ENCODE results near the gene WDCP.

Gene WDCP

DNA sequence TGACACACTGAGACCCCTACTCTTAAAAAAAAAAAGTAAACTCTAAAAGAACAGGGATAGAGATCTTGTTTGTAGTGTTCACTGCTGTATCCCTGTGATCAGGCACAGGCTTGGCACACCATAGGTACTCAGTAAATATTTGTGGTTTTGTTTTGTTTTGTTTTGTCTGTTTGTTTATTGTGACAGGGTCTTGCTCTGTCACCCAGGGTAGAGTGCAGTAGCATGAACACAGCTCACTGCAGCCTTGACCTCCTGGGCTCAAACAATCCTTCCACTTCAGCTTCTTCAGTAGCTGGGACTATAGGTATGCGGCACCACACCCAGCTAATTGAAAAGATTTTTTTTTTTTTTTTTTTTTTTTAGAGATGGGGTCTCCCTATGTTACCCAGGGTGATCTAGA, 5.8 kb upstream of the WDCP start:
- TF ChIP-seq ZNF8 (CRISPR knock-in tag; IDR thresholded peaks at IDR 0.05) (no peak), TCF4 (CRISPR knock-in tag; IDR thresholded peaks at IDR 0.05; ENCODE audit: borderline replicate concordance) (no peak), ESRRG (CRISPR knock-in tag; IDR thresholded peaks at IDR 0.05) (no peak), PPARA (CRISPR knock-in tag; IDR thresholded peaks at IDR 0.05; ENCODE audit: borderline replicate concordance) (no peak), ARNTL (CRISPR knock-in tag; IDR thresholded peaks at IDR 0.05; ENCODE audit: borderline replicate concordance, low read depth) (no peak), OSR1 (CRISPR knock-in tag; IDR thresholded peaks at IDR 0.05) (no peak), ISL1 (CRISPR knock-in tag; IDR thresholded peaks at IDR 0.05) (no peak), ZNF70 (CRISPR knock-in tag; IDR thresholded peaks at IDR 0.05) (no peak), CSDC2 (CRISPR knock-in tag; IDR thresholded peaks at IDR 0.05) (no peak), BACH2 (CRISPR knock-in tag; IDR thresholded peaks at IDR 0.05; ENCODE audit: borderline replicate concordance) (no peak), GLIS3 (CRISPR knock-in tag; IDR thresholded peaks at IDR 0.05) (no peak), TOX (CRISPR knock-in tag; IDR thresholded peaks at IDR 0.05; ENCODE audit: borderline replicate concordance) (no peak), ZFP3 (CRISPR knock-in tag; IDR thresholded peaks at IDR 0.05) (no peak), ZC3H10 (CRISPR knock-in tag; IDR thresholded peaks at IDR 0.05) (no peak), ZNF565 (CRISPR knock-in tag; conservative IDR thresholded peaks at IDR 0.05; ENCODE audit: low read depth) (no peak), ZFP30 (CRISPR knock-in tag; IDR thresholded peaks at IDR 0.05) (no peak), SNAI2 (CRISPR knock-in tag; IDR thresholded peaks at IDR 0.05) (no peak), RARB (CRISPR knock-in tag; IDR thresholded peaks at IDR 0.05) (no peak)
- TF ChIP-seq, protein P1, sequence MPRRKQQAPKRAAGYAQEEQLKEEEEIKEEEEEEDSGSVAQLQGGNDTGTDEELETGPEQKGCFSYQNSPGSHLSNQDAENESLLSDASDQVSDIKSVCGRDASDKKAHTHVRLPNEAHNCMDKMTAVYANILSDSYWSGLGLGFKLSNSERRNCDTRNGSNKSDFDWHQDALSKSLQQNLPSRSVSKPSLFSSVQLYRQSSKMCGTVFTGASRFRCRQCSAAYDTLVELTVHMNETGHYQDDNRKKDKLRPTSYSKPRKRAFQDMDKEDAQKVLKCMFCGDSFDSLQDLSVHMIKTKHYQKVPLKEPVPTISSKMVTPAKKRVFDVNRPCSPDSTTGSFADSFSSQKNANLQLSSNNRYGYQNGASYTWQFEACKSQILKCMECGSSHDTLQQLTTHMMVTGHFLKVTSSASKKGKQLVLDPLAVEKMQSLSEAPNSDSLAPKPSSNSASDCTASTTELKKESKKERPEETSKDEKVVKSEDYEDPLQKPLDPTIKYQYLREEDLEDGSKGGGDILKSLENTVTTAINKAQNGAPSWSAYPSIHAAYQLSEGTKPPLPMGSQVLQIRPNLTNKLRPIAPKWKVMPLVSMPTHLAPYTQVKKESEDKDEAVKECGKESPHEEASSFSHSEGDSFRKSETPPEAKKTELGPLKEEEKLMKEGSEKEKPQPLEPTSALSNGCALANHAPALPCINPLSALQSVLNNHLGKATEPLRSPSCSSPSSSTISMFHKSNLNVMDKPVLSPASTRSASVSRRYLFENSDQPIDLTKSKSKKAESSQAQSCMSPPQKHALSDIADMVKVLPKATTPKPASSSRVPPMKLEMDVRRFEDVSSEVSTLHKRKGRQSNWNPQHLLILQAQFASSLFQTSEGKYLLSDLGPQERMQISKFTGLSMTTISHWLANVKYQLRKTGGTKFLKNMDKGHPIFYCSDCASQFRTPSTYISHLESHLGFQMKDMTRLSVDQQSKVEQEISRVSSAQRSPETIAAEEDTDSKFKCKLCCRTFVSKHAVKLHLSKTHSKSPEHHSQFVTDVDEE (CRISPR knock-in tag; IDR thresholded peaks at IDR 0.05) = no peak
- TF ChIP-seq, protein P2, sequence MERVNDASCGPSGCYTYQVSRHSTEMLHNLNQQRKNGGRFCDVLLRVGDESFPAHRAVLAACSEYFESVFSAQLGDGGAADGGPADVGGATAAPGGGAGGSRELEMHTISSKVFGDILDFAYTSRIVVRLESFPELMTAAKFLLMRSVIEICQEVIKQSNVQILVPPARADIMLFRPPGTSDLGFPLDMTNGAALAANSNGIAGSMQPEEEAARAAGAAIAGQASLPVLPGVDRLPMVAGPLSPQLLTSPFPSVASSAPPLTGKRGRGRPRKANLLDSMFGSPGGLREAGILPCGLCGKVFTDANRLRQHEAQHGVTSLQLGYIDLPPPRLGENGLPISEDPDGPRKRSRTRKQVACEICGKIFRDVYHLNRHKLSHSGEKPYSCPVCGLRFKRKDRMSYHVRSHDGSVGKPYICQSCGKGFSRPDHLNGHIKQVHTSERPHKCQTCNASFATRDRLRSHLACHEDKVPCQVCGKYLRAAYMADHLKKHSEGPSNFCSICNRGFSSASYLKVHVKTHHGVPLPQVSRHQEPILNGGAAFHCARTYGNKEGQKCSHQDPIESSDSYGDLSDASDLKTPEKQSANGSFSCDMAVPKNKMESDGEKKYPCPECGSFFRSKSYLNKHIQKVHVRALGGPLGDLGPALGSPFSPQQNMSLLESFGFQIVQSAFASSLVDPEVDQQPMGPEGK (CRISPR knock-in tag; IDR thresholded peaks at IDR 0.05; ENCODE audit: borderline replicate concordance) = no peak
- no peak for ATAC-seq

DNA sequence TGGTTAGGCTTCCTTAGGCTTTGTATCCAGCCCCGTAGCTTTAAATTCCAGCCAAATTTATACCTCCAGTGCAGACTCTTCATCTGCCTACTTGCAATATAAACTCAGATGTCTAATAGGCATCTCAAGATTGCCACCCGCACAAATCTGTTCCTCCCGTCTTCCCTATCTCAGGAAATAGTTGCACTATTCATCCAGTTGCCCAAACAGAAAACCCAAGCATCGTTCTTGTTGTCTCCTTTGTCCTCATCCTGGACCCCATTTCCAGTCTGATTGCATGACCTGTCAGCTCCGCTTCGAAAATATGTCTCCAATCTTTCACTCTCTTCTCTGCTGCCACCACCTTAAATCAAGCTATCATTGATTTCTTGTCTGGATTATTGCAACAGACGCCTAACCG, 4.6 kb upstream of the WDCP start:
- TF ChIP-seq TOX (CRISPR knock-in tag; IDR thresholded peaks at IDR 0.05; ENCODE audit: borderline replicate concordance) = no peak

DNA sequence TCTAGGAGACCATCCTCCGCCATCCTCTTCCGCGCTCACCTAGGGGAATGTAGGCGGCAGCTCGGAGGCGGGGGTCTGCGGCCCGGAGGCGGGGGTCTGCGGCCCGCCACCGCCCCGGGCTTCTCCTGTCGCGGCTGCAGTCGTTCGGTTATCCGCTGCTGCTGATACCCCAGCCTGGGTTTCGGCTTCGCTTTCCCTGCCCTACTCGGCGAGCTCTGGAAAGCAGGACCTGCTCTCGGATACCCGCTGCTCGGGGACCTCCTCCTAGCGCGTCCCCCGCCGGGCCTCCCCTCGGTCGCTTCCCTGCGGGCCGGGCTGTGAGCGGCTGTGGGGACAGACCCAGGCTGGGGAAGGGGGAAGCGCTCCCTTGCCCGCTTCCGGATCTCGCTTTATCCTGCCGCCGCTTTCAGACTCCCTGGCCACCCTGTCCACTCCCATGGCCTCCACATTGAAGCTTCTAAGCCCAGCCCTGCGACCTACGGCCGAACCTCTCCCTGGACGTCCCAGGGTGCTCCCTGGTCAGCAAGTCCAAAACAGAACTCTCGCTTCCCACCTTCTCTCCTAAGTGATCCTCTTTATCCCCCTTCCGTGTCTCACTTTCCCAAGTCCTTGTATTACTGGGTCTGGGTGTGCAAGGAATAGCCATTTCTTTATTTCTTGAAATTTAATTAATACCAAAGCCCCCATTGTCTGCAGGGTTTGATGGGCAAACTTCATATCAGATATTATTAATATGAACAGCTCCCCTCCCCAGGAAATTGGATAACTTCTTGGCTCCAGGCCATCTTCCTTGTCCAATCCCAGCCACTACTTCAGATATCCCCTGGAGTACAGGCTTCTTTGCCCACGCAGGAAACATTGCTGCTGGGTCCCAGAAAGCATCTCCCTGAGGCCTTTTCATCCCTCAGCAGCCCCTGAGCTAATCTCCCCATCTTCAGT, 3.1 kb upstream of the WDCP start:
- ATAC-seq = peak; percentile 18
- no peak for TF ChIP-seq ZFP30 (CRISPR knock-in tag; IDR thresholded peaks at IDR 0.05)

More for the DNA sequence above, 4.6 kb upstream of the WDCP start:
- ATAC-seq = no peak

DNA sequence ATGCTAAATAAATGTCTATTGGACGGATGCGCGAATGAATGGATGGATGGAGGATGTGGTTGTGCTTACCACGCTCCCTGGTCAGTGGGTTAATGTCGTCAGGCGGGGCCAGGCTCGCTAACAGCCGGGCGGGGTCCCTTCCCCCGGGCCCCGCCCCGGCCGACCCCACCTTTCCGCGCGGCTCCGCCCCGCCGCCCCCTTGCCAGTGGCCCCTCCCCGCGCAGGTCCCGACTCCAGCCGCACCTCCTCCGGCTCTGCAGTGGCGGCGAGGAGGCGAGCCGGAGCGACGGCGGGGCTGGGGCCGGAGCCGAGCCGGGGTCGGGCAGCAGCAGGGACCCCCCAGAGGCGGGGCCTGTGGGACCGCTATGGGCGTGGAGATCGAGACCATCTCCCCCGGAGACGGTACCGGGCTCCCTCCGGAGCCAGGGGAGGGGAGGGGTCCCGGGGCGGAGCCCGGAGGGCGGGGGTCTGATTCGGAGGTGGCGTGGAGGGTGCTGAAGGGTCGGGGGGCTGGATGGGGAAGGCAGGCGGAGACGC, 2.4 kb upstream of the WDCP start, which contains the start of gene FKBP1B:
Gene FKBP1B, plus strand, starts transcription at position 257 of the 537 bp plus-strand sequence. Its CDS starts 109 bp downstream, at position 366.
- peak; percentile 60 for ATAC-seq
- TF ChIP-seq ZFP3 (CRISPR knock-in tag; IDR thresholded peaks at IDR 0.05) (no peak), ZNF70 (CRISPR knock-in tag; IDR thresholded peaks at IDR 0.05) (peak; percentile 81), RARB (CRISPR knock-in tag; IDR thresholded peaks at IDR 0.05) (no peak)

DNA sequence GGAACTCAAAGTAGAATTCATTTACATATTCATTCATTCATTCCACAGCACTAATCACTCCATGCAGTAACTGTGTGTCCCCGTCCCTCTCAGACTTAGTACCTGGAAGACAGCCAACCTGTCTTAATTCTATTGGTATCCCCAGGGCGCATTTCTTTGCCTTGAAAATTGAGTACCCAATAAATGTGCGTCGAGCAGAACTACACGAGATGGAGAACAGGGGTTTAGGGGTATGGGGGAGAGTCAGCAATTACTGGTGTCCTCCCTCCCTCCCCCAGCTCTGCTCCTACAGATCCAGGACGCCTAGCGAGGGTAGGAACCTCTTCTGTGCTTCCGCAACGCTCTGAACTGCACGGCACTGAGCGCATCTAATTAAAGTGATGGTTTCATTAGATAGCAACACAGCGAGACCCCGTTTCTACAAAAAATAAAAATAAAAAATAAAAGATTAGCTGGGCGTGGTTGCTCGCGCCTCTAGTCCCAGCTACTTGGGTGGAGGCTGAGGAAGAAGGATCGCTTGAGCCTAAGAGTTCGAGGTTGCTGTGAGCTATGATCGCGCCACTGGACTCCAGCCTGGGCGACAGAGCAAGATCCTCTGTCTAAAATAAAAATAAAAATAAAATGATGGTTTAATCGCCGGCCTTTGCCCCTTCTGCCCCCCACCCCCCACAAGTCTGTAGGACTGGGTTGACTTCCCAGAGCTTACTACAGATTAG, 1.7 kb upstream of the WDCP start:
- ATAC-seq = no peak
- TF ChIP-seq CSDC2 (CRISPR knock-in tag; IDR thresholded peaks at IDR 0.05) (no peak), ZC3H10 (CRISPR knock-in tag; IDR thresholded peaks at IDR 0.05) (no peak), ZFP30 (CRISPR knock-in tag; IDR thresholded peaks at IDR 0.05) (no peak), ZFP3 (CRISPR knock-in tag; IDR thresholded peaks at IDR 0.05) (no peak)
- TF ChIP-seq, protein P2 (CRISPR knock-in tag; IDR thresholded peaks at IDR 0.05; ENCODE audit: borderline replicate concordance) = no peak
- TF ChIP-seq, protein P3, sequence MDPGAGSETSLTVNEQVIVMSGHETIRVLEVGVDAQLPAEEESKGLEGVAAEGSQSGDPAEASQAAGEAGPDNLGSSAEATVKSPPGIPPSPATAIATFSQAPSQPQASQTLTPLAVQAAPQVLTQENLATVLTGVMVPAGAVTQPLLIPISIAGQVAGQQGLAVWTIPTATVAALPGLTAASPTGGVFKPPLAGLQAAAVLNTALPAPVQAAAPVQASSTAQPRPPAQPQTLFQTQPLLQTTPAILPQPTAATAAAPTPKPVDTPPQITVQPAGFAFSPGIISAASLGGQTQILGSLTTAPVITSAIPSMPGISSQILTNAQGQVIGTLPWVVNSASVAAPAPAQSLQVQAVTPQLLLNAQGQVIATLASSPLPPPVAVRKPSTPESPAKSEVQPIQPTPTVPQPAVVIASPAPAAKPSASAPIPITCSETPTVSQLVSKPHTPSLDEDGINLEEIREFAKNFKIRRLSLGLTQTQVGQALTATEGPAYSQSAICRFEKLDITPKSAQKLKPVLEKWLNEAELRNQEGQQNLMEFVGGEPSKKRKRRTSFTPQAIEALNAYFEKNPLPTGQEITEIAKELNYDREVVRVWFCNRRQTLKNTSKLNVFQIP (CRISPR knock-in tag; IDR thresholded peaks at IDR 0.05; ENCODE audit: borderline replicate concordance, low read depth) = no peak
- TF ChIP-seq, protein P1 (CRISPR knock-in tag; IDR thresholded peaks at IDR 0.05) = no peak; the same call in 1 of the 2 replicates
